Astrocyte (in vitro differentiated cells and primary cell): ENCODE measurements around the gene MAP7. TPM values are rescaled to one million over a fixed set of nuclear protein-coding genes. Genes with fewer than 3 reads are reported as not detected.

Experiments
- DNase-seq: peaks from one replicate; pipeline ENCODE4 v3.0.0-alpha.2; 2010; ENCODE audit warnings: low read depth
- FAIRE-seq: peaks from 2 replicates; lab custom pipeline; 2011; peaks lifted over from hg19 to GRCh38; lab: Jason Lieb, UNC
- H2AFZ ChIP-seq: 2 replicates; pipeline ENCODE4 v1.6.0; 2012; ENCODE audit warnings: low read depth, low read length, inconsistent platforms
- H3K27ac ChIP-seq: 2 replicates; pipeline ENCODE4 v1.5.1; 2011; ENCODE audit warnings: low read depth, low read length, inconsistent platforms
- H3K27me3 ChIP-seq: 2 replicates; pipeline ENCODE4 v1.6.0; 2011; ENCODE audit warnings: low read length, inconsistent platforms; ENCODE audit not compliant: insufficient read depth
- H3K36me3 ChIP-seq: 2 replicates; pipeline ENCODE4 v1.5.1; 2011; ENCODE audit warnings: low read length, inconsistent platforms; ENCODE audit not compliant: insufficient read depth
- H3K4me1 ChIP-seq: 2 replicates; pipeline ENCODE4 v1.5.1; 2011; ENCODE audit warnings: low read length, inconsistent platforms; ENCODE audit not compliant: insufficient read depth
- H3K4me2 ChIP-seq: 2 replicates; pipeline ENCODE4 v1.6.0; 2012; ENCODE audit warnings: low read length, inconsistent platforms
- H3K4me3 ChIP-seq: 2 replicates; pipeline ENCODE4 v1.5.1; 2011; ENCODE audit warnings: low read depth, mild to moderate bottlenecking, low read length, inconsistent platforms; ENCODE audit not compliant: insufficient read depth
- H3K79me2 ChIP-seq: 2 replicates; pipeline ENCODE4 v1.6.0; 2012; ENCODE audit warnings: mild to moderate bottlenecking, low read length, inconsistent platforms; ENCODE audit not compliant: insufficient read depth
- H3K9ac ChIP-seq: 2 replicates; pipeline ENCODE4 v1.6.0; 2012; ENCODE audit warnings: mild to moderate bottlenecking, low read length, inconsistent platforms
- H3K9me3 ChIP-seq: 2 replicates; pipeline ENCODE4 v1.5.1; 2012; ENCODE audit warnings: low read depth, mild to moderate bottlenecking, low read length, inconsistent platforms; ENCODE audit not compliant: insufficient read depth
- H4K20me1 ChIP-seq: 2 replicates; pipeline ENCODE4 v1.6.0; 2012; ENCODE audit warnings: low read length, inconsistent platforms; ENCODE audit not compliant: insufficient read depth
- H3K27ac Mint-ChIP-seq: one replicate; pipeline ENCODE4 v1.8.0; 2021; ENCODE audit warnings: mild to moderate bottlenecking, mixed read lengths; ENCODE audit not compliant: unreplicated experiment
- H3K27me3 Mint-ChIP-seq: one replicate; pipeline ENCODE4 v1.8.0; 2021; ENCODE audit warnings: low read depth, mixed read lengths; ENCODE audit not compliant: unreplicated experiment
- H3K36me3 Mint-ChIP-seq: one replicate; pipeline ENCODE4 v1.8.0; 2021; ENCODE audit warnings: low read depth, mixed read lengths; ENCODE audit not compliant: unreplicated experiment
- H3K4me1 Mint-ChIP-seq: one replicate; pipeline ENCODE4 v1.8.0; 2021; ENCODE audit warnings: low read depth, mixed read lengths; ENCODE audit not compliant: unreplicated experiment
- H3K4me3 Mint-ChIP-seq: one replicate; pipeline ENCODE4 v1.8.0; 2021; ENCODE audit warnings: mild to moderate bottlenecking, moderate library complexity, mixed read lengths; ENCODE audit not compliant: unreplicated experiment
- H3K9me3 Mint-ChIP-seq: one replicate; pipeline ENCODE4 v1.8.0; 2021; ENCODE audit warnings: mild to moderate bottlenecking, mixed read lengths; ENCODE audit not compliant: unreplicated experiment
- EZH2 ChIP-seq: IDR thresholded peaks from 2 replicates; pipeline ENCODE4 v1.6.1; 2012; ENCODE audit warnings: mild to moderate bottlenecking, low read length, inconsistent platforms; ENCODE audit not compliant: insufficient read depth
- total RNA-seq: library from RNA; stranded (reverse); gene quantifications from 2 replicates; pipeline ENCODE4 v1.2.1, GENCODE V29; 2021
- TF ChIP-seq, protein P1 (sequence below): IDR thresholded peaks from 2 replicates; pipeline ENCODE4 v1.5.1; 2011; ENCODE audit warnings: low read depth, mild to moderate bottlenecking, inconsistent platforms, low read length, moderate library complexity; ENCODE audit not compliant: insufficient read depth

Gene MAP7
- total RNA-seq, 1 donor from 2014 or later: 3.3 TPM

- Histone ChIP-seq H4K20me1 (no peaks in the 10 kb centered on the region), H3K4me1 (peaks cover 5% of the 10 kb centered on the region), H3K4me2 (peak overlapping the region; percentile 88), H3K79me2 (no peaks in the 10 kb centered on the region), H3K27ac (no peak overlapping the region), H3K27me3 (peaks cover 21% of the 10 kb centered on the region), H3K4me3 (peak overlapping the region; percentile 61), H3K9ac (no peak overlapping the region), H3K36me3 (no peaks in the 10 kb centered on the region), H2AFZ (peak overlapping the region; percentile 85), H3K9me3 (no peaks in the 10 kb centered on the region)
- Mint-ChIP-seq H3K9me3 (no peaks in the 10 kb centered on the region), H3K27ac (no peak overlapping the region), H3K4me3 (peak overlapping the region; percentile 81), H3K4me1 (no peaks in the 10 kb centered on the region), H3K27me3 (peaks cover 23% of the 10 kb centered on the region), H3K36me3 (no peaks in the 10 kb centered on the region)
- TF ChIP-seq, protein P1, sequence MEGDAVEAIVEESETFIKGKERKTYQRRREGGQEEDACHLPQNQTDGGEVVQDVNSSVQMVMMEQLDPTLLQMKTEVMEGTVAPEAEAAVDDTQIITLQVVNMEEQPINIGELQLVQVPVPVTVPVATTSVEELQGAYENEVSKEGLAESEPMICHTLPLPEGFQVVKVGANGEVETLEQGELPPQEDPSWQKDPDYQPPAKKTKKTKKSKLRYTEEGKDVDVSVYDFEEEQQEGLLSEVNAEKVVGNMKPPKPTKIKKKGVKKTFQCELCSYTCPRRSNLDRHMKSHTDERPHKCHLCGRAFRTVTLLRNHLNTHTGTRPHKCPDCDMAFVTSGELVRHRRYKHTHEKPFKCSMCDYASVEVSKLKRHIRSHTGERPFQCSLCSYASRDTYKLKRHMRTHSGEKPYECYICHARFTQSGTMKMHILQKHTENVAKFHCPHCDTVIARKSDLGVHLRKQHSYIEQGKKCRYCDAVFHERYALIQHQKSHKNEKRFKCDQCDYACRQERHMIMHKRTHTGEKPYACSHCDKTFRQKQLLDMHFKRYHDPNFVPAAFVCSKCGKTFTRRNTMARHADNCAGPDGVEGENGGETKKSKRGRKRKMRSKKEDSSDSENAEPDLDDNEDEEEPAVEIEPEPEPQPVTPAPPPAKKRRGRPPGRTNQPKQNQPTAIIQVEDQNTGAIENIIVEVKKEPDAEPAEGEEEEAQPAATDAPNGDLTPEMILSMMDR: no peak
- no peak for TF ChIP-seq EZH2
- no peak for FAIRE-seq
- DNase-seq: no peak
Measured at GRCh38 chr6:136551103-136551502, 881 bp upstream of the MAP7 start.

DNA sequence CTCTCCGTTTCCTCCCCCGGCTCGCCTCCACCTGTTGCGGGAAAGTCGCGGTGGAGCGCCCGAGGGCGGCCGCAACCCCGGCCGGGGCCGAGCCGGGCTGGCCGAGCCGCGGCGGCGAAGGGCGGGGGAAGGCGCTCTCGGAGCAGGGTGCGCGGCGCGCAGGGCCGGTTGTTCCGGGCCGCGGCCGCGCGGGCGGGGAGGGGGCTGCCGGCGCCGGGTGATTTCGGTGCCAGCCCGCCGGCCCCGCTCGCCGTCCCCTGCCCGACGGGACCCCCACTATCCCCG lies 235 bp downstream of the MAP7 start:
- FAIRE-seq (no peak), DNase-seq (no peak)
- Histone ChIP-seq H3K27ac (no peak overlapping the region), H3K4me3 (peak overlapping the region; percentile 61), H3K9ac (peak overlapping the region; percentile 27), H3K4me1 (peaks cover 5% of the 10 kb centered on the region), H3K36me3 (no peaks in the 10 kb centered on the region), H3K4me2 (peak overlapping the region; percentile 88), H3K9me3 (no peaks in the 10 kb centered on the region), H2AFZ (peak overlapping the region; percentile 85), H3K79me2 (no peaks in the 10 kb centered on the region), H3K27me3 (peaks cover 21% of the 10 kb centered on the region), H4K20me1 (no peaks in the 10 kb centered on the region)
- H3K27ac Mint-ChIP-seq: no peak overlapping the region
- H3K36me3 Mint-ChIP-seq: no peaks in the 10 kb centered on the region
- H3K27me3 Mint-ChIP-seq: peaks cover 23% of the 10 kb centered on the region
- TF ChIP-seq, protein P1: no peak
- TF ChIP-seq EZH2: no peak
- H3K4me1 Mint-ChIP-seq: no peaks in the 10 kb centered on the region
- no peak overlapping the region for H3K4me3 Mint-ChIP-seq
- no peaks in the 10 kb centered on the region for H3K9me3 Mint-ChIP-seq

- Histone ChIP-seq H3K4me3 (peak overlapping the region; percentile 61), H2AFZ (peak overlapping the region; percentile 38), H3K4me2 (peak overlapping the region; percentile 88), H3K9ac (peak overlapping the region; percentile 27), H3K79me2 (no peaks in the 10 kb centered on the region), H3K27ac (no peak overlapping the region), H3K27me3 (peaks cover 21% of the 10 kb centered on the region), H3K36me3 (no peaks in the 10 kb centered on the region), H4K20me1 (no peaks in the 10 kb centered on the region), H3K4me1 (peaks cover 5% of the 10 kb centered on the region), H3K9me3 (no peaks in the 10 kb centered on the region)
- no peaks in the 10 kb centered on the region for H3K9me3 Mint-ChIP-seq
- H3K27me3 Mint-ChIP-seq: peaks cover 21% of the 10 kb centered on the region
- peak overlapping the region; percentile 78 for H3K4me3 Mint-ChIP-seq
- no peaks in the 10 kb centered on the region for H3K36me3 Mint-ChIP-seq
- DNase-seq: no peak
- peak; percentile 75 for TF ChIP-seq EZH2
- TF ChIP-seq, protein P1: no peak
- H3K27ac Mint-ChIP-seq: peak overlapping the region; percentile 21
- no peak for FAIRE-seq
- H3K4me1 Mint-ChIP-seq: no peaks in the 10 kb centered on the region
Measured at GRCh38 chr6:136549300-136550044, 750 bp downstream of the MAP7 start.
